Esophagus muscularis mucosa (tissue), 4 donors: ENCODE results near the gene TMEM250. TPM values are rescaled to one million over a fixed set of nuclear protein-coding genes. Genes with fewer than 3 reads are reported as not detected.

ENCODE experiments used
- DNase-seq: peaks from one replicate; pipeline ENCODE4 v3.0.0-alpha.2; 2017; ENCODE audit errors: extremely low spot score
- H3K27ac ChIP-seq, 4 donors: fragments of 200-600 bp; sonication (generic); replicated peaks in 1 of 4; 1 replicate in 3 of 4; 2 replicates in 1 of 4; pipeline ENCODE4 v1.5.1; 2016 to 2019; ENCODE audit warnings: mild to moderate bottlenecking in 1 of 4
- H3K27me3 ChIP-seq, 4 donors: fragments of 200-600 bp; sonication (generic); one replicate each; pipeline versions ENCODE4 v1.5.1 to v1.6.0; 2016 to 2019
- H3K36me3 ChIP-seq, 4 donors: fragments of 200-600 bp; sonication (generic); one replicate each; pipeline ENCODE4 v1.5.1; 2016 to 2019
- H3K4me1 ChIP-seq, 4 donors: fragments of 200-600 bp; sonication (generic); one replicate each; pipeline ENCODE4 v1.5.1; 2016 to 2019
- H3K4me3 ChIP-seq, 4 donors: fragments of 200-600 bp; sonication (generic); 1 replicate in 2 of 4; 2 replicates in 2 of 4; pipeline ENCODE4 v1.5.1; 2016 to 2019; ENCODE audit warnings: mild to moderate bottlenecking in 4 of 4, moderate library complexity in 1 of 4
- H3K9me3 ChIP-seq, 4 donors: fragments of 200-600 bp; sonication (generic); 1 replicate in 3 of 4; 2 replicates in 1 of 4; pipeline ENCODE4 v1.5.1; 2016 to 2019
- CTCF ChIP-seq, 3 experiments: fragments of 200-600 bp in 2 of 3; fragments of 450-650 bp in 1 of 3; sonication (generic) in 2 of 3; IDR thresholded peaks; one replicate each; pipeline ENCODE4 v1.5.1; 2017 to 2019; ENCODE audit warnings: antibody characterized with exemption in 3 of 3, mild to moderate bottlenecking in 2 of 3, moderate library complexity in 1 of 3
- EP300 ChIP-seq: sonication (generic); formaldehyde crosslinking; IDR thresholded peaks from one replicate; pipeline ENCODE4 v1.6.1; 2017; ENCODE audit warnings: antibody characterized with exemption
- POLR2A ChIP-seq: fragments of 450-650 bp; IDR thresholded peaks from one replicate; pipeline ENCODE4 v1.6.1; 2017; ENCODE audit warnings: antibody characterized with exemption, moderate library complexity, mild to moderate bottlenecking, low read depth
- POLR2AphosphoS5 ChIP-seq, 2 donors: sonication (generic); formaldehyde crosslinking; IDR thresholded peaks; one replicate each; pipeline ENCODE4 v1.6.1; 2017; ENCODE audit warnings: antibody characterized with exemption in 2 of 2
- WGBS: methylation state at CpG from one replicate; pipeline ENCODE4 v1.1.5; 2018; 5-methylcytosine and 5-hydroxymethylcytosine counted together
- intact Hi-C: fragments of 100-400 bp; cut with DNase I; formaldehyde crosslinking; loops from one replicate; pipeline ENCODE4 v1.15.1; 2023
- total RNA-seq, 4 donors: library from RNA; depleted of rRNA; stranded (reverse); fragments of >200 nt; gene quantifications; one replicate each; pipeline versions ENCODE4 v1.1.0 to v1.2.1, GENCODE V29; 2016

TMEM250 gene
- total RNA-seq, 4 donors from 2014 or later = 33.6 to 77.6 (median 59.4) TPM

DNA sequence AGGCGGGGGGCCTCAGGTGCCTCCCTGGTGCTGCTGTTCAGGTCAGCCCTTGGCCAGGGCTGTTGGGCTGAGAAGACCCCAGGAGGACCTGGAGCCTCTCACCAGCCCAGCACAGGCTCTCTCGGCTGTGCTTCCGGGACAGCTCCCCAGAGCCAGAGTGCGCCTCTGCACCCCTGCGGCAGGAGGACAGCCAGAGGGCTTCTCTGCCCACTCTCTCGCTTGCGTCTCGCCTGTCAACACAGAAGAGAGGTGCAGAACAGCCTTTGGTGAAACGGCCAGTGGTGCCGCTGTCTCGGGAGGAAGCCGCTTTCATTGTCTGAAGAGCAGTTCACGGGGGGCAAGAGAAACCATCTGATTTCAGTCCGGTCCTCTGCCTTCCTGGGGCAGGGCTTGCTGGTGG lies 19.8 kb downstream of the TMEM250 start:
- DNase-seq = no peak
- peaks cover 0 to 8% (median 0%) of the 10 kb centered on the region in 4 donors for H3K27me3 ChIP-seq
- H3K36me3 ChIP-seq = no peaks in the 10 kb centered on the region
- TF ChIP-seq EP300 (no peak), POLR2AphosphoS5 (IDR thresholded peaks at IDR 0.05) (no peak), CTCF (IDR thresholded peaks at IDR 0.05) (no peak), POLR2A (no peak)
- peak overlapping the region in 2 of 4 donors; percentile 30 to 33 for H3K27ac ChIP-seq
- H3K4me3 ChIP-seq = no peak overlapping the region
- H3K9me3 ChIP-seq = no peaks in the 10 kb centered on the region
- H3K4me1 ChIP-seq = peaks cover 19 to 48% (median 34%) of the 10 kb centered on the region in 4 donors
- 31% methylated on average over 10 of the region's 14 CpGs for WGBS
- intact Hi-C loops = no loop called here

DNA sequence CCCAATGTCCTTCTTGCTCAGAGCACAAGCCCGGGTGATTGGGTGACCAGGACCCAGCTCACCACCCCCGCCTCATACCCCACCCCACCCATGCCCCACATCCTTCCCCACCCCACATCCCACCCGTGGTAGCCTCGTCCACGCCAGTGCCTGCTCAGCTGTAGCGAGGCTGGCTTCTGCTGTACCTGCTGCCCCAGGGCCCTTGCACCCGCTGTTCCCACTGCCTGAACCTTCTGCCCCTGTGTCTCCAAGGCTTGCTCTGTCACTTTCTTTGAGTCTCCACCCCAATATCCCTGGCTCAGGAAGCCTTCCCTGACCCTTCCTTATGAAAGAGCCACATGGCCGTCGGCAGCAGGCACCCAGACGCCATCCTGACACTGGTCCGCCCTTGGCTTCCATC lies 20.5 kb downstream of the TMEM250 start:
- WGBS = 85% methylated on average over 10 of the region's 11 CpGs
- Histone ChIP-seq H3K9me3 (no peaks in the 10 kb centered on the region), H3K4me1 (peaks cover 24 to 52% (median 35%) of the 10 kb centered on the region in 4 donors), H3K27ac (no peak overlapping the region), H3K4me3 (no peak overlapping the region), H3K36me3 (no peaks in the 10 kb centered on the region), H3K27me3 (peaks cover 0 to 2% (median 0%) of the 10 kb centered on the region in 4 donors)
- DNase-seq = no peak
- intact Hi-C loops = no loop called here
- TF ChIP-seq POLR2AphosphoS5 (IDR thresholded peaks at IDR 0.05) = no peak
- TF ChIP-seq EP300 = no peak
- no peak for TF ChIP-seq POLR2A
- TF ChIP-seq CTCF (IDR thresholded peaks at IDR 0.05) = no peak

DNA sequence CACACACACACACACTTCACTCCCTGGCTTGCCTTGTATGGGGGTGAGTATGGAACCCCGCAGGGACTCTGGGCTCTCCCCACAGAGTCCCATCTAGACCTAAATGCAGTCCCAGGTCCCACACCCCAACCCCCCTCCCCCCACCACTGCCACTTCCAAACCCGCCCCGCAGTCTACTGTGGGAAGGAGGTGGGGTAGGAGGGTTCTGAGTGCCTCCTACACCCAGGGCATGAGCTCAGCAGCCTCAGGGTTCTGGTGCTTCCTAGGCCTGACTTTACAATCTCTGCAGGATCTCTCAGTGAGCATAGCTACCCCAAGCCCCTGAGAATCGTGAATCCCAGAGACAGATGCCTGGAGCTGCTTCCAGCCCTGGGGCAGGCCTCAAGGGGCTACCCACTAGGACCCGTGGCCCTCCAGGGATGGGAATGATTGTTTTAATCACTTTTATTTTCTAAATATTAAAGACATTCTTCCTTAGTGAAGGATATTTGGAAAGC lies 22.1 kb downstream of the TMEM250 start:
- no peak for TF ChIP-seq POLR2A
- no peak for TF ChIP-seq EP300
- TF ChIP-seq POLR2AphosphoS5 (IDR thresholded peaks at IDR 0.05) = no peak
- no peak for TF ChIP-seq CTCF (IDR thresholded peaks at IDR 0.05)
- Histone ChIP-seq H3K9me3 (no peaks in the 10 kb centered on the region), H3K4me1 (peaks cover 41 to 69% (median 51%) of the 10 kb centered on the region in 4 donors), H3K27ac (peak overlapping the region; percentile 85 to 99 (median 94)), H3K36me3 (peaks cover 0 to 9% (median 3%) of the 10 kb centered on the region in 4 donors), H3K4me3 (peak overlapping the region in 2 of 4 donors; percentile 75 to 82), H3K27me3 (no peaks in the 10 kb centered on the region)
- intact Hi-C loops = no loop called here
- DNase-seq = no peak
- WGBS = 65% methylated on average over 2 of the region's 5 CpGs

DNA sequence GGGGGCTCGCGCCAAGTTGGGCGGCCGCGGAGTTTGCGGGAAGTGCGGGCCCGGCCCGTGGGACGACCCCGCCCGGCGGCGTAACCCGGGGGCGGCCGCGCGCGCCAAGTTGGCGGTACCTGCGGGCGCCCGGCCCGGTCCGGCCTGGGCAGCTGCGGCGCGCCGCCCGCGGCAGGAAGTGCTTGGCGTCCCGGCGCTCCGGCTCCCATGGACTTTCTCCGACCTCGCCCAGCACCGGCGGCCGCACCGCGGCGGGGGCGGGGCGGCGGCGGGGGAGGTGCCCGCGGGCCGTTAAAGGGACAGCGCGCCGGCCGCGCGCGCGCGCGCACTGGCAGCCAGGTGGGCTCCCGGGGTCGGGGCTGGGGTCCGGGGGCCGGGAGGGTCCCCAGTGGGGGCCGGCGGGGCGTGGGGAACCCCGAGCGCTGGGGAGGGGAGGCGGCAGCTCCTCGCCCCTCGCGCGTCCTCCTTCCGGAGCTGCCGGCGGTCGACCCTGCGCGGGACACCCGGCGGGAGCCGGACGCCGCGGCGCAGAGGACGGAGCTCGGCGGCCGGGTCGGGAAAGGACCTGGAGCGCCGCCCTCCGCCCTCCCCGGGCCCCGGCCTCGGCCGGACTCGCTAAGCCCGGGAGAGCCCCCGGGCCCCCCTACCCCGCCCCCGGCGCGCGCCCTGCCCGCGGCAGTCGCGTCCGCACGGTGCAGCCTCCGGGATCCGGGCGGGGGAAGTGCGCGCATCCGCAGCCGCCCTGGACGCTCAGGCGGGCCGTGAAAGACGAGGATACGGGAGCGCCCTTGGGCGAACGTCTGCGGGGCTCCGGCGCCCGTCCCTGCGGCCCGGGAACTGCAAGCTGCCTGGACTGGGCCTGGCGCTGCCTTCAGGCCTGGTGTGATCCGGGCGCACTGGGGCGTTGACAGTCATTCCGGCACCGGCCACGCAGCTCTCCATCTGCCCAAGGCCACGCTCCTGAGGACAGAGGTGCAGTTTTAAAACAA lies 23.3 kb downstream of the TMEM250 start, which contains the start of gene NACC2:
TSS of gene NACC2 (minus strand) at position 220 of the 989 bp plus-strand sequence. CDS start 44,768 bp downstream, outside the sequence.
- H3K9me3 ChIP-seq = no peaks in the 10 kb centered on the region
- H3K36me3 ChIP-seq = peaks cover 0 to 9% (median 3%) of the 10 kb centered on the region in 4 donors
- 0% methylated on average over 10 of the region's 143 CpGs for WGBS
- peak within 1 kb of the TSS; percentile 85 to 99 (median 94) for H3K27ac ChIP-seq
- peaks cover 53 to 76% (median 63%) of the 10 kb centered on the region in 4 donors for H3K4me1 ChIP-seq
- peak within 1 kb of the TSS; percentile 75 to 92 (median 82) for H3K4me3 ChIP-seq
- no peak for TF ChIP-seq POLR2A
- peak; percentile 41 to 44 for TF ChIP-seq POLR2AphosphoS5 (IDR thresholded peaks at IDR 0.05)
- no peak for DNase-seq
- intact Hi-C loops = no loop called here
- no peaks in the 10 kb centered on the region for H3K27me3 ChIP-seq
